GM21717 (cell line): ENCODE results near the gene AMOTL1.
"Not testable (repeated sequence)": the region's sequence is repeated elsewhere in the genome, so short reads cannot be mapped to it uniquely, and the experiment has no call there.

Experiments
- ATAC-seq: cut with Tn5 transposase; IDR thresholded peaks from one replicate; pipeline ENCODE4 v1.9.1; 2021; ENCODE audit warnings: mild to moderate bottlenecking, moderate library complexity; ENCODE audit not compliant: unreplicated experiment

AMOTL1 gene

DNA sequence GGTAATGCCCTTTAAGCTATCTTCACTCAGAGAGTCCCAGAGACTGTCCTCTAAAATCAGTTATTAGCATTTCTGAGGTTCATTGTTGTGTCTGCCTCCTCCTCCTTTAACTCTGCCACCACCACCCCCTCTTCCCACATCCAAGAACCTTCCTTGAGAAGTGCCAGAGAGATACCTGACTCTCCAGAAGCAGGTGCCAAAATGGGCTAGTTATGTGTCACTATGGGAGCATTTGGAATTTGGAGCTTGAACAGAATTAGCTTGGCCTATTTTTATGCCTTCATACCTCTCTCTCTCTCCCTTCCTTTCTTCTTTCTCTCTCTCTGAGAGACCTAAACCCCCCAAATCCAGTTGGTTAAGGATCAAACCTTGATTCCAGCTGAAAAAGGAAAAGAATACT, 75.9 kb downstream of the AMOTL1 start:
- no peak for ATAC-seq

DNA sequence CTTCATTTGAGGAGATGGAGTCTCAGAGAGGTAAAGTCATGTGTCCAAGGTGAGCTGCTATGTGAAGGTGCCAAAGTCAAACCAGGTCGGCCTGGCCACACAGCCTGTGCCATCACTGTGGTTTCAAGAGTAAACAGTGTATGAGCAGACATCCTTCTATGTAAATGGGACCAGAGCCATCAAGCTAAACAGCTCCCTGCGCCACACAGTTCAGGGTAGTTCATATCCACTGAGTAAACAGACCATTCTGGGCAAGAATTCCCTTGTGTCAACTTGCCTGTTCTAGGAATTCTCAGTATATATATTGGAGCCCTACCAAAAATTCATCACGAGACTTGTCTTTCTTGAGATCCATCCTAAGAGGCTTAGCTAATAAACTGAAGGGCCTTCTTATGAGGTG, 77.5 kb downstream of the AMOTL1 start:
- no peak for ATAC-seq

DNA sequence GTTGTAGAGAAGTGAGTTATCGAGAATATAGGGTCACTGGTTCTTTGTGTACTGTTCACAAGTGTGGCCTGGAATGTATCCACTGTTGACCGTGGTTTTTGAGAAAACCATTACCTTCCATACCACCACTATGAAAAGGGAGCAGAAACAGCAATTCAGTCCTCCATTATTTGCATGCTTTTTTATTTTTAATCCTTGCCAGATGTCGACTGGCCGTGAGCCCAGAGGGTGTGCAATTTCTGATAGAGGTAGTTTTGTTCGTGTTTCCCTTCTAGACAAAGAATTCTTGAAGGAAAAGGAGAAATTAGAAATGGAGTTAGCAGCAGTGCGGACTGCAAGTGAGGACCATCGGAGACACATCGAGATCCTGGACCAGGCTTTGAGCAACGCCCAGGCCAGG, 81.7 kb downstream of the AMOTL1 start:
- ATAC-seq, result no peak

DNA sequence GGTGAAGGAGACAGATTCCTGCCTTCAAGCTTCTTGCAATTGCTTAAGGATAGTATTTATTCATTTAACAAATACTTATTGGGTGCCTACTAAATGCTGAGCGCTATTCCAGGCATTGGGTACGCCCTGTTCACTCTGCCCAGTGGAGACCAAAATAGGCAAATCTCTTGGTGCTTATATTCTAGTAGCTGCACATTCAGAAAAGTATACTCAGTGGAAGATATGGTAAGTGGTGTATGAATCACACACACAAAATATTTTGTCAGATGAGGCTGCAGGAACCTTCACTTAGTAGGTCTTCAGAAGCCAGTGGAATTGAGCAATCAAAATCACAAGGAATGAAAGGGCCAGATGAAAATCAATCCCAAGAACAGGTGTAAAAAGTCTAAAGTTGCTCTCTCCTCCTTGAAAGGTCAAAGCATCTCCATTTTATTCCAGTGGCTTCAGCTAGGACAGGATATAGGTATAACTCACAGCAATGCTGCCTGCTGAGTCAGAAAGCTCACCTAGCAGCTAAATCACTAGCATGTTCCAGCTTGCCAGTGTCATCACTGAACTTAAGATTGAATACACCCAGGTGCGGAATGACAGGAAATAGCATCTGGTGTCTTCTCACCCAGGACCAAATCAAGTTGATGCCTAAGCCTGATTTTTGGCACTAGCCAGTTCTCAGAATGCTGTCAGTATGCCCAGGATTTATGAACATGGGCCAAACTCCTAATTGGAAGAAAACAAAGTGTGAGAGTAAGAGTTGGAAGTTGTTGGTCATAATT, 83.9 kb downstream of the AMOTL1 start:
- ATAC-seq, result no peak

DNA sequence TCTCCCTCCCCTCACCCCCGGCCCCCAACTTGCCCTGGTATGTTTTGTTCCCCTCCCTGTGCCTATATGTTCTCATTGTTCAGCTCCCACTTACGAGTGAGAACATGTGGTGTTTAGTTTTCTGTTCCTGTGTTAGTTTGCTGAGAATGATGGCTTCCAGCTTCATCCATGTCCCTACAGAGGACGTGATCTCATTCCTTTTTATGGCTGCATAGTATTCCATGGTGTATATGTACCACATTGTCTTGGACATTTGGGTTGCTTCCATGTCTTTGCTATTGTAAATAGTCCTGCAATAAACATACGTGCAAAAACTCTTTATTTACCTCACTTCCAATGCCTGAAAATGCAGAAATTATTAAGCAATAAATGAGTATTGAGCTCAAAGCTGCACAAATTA, 85.1 kb downstream of the AMOTL1 start:
- ATAC-seq, result not testable (repeated sequence)

DNA sequence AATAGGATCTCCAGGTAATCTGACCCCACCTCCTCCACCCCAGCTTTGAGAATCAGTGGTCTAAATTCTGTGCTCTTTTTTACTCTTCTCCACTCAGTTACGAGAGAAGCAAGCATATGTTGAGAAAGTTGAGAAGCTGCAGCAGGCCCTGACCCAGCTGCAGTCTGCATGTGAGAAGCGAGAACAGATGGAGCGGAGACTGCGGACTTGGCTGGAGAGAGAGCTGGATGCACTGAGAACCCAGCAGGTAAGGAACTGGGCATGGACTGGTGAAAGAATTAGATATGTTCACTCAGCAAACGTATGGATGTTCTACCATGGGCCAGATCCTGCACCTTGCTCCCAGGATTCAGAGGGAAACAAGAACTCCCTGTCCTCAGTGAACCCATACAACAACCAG, 85.7 kb downstream of the AMOTL1 start:
- no peak for ATAC-seq

DNA sequence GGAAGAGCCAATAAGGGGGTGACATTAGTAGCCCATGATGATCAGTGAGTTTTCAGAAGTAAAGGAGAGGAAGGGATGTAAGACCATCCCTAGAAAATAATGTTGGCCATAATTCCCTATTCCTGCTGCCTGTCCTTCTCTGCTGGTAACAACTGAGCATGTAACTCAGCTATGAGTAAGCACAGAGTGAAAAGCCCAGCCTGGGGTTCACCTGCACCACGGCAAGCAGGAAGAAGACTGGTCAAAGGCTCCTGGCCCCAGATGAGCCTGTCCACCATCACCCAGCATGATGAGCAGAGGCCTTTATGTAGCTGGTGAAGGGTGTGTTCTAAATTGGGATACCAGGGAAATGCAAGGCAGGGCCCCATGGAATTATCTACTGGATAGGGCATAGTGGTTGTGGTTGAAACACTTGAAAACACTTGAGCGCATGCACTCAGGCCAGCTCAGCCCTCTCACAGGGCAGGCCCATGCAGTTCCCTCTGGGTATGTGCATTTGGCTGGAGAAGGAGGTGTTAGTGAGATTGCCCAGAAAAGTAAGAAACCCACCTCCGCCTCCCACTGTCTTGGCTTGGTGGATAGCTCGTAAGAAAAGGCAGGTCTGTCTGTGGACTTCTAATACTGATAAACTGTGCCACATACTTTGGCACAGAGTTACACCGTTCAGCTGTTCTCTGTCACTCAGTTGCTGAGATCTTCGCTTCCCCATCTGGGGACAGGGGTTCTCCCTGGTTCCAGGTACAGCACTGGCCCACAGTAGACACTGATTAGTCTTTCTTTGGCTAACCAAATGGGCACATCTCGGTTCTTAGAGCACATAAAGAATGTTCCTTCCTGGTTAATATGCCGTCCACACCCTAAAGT, 86.8 kb downstream of the AMOTL1 start:
- no peak for ATAC-seq

DNA sequence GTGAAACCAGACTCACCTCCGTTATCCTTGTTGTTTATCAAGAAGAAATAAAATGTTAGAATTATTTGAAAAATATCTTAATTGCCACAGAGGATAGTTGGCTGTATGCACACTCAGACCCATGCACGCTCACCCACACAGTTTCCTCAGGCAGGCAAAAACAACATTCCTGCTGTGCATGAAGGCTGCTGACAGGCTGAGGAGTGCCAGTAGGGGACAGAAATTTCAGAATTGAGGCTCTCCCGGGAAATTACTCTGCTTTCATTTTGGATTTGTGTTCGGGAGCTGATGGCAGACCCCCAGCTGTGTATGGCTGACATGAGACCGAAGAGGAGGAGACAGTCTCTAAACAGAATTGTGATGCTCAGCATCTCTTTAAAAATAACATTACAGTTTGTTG, 87.5 kb downstream of the AMOTL1 start:
- ATAC-seq, result no peak

DNA sequence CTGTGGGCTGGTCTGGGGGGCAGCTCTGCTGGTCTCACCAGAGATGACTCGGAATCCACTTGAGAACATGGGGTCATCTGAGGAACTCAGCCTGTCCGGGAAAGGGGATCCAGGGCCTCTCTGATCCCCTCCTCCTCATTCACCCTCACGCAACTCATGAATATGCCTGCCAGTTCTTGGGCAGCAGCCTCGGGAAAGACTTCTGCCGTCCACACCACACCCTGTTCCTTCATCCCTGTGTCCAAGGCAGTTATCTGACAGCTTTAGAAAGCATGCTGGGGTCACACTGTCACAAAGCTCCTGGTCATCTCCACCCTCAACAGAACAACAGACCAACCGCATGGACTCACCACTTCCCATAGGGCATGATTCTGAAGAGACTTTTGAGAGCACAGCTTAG, 88.3 kb downstream of the AMOTL1 start:
- no peak for ATAC-seq

DNA sequence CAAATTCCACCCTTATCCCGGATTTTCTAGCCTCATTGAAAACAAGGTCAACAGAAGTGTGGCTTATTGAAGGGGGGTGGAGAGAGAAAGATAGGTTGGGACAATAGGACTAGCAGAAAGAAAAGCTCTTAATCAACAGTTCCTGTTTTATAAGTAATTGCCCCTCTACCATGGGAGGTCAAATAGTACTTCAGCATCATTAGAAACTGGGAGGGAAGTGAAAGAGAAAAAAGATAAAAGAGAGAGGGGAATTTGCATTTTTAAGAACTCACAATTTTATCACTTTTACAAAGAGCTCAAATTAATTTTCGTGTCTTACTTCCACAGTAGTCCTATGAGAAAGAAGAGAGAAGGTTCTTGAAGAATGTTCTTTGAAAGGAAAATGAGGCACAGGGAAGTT, 89.2 kb downstream of the AMOTL1 start:
- no peak for ATAC-seq

DNA sequence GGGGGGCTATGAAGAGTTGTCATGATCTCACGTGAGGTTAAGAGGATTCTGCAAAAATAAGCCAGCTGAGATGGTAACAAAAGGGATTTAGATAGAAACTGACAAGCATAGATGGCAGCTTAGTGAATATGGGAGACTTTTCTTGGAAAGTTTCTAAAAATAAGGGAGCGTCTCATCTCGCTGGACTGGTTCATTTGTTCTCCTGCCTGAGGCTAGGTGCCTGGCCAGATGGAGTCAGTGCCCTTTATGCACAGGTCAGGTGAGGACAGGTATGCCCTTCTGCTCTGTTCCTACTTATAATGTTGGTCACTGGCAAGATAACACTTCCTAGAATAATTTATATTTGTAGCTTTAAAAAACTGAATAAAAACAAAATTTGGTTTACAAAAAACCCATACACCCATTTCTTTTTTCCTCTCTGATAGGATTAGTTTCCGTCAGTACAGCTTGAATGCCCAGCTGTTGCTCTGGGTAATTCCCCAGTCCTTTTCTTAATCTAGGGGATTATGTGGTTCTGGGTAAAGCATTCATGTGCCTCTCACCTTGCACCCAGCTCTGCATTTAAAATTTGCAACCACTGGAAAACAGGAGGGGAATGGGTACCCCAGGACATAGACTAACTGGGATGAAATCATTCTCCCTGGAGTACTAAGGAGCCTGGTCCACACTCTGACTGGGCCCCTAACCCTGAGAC, 90.0 kb downstream of the AMOTL1 start:
- no peak for ATAC-seq

DNA sequence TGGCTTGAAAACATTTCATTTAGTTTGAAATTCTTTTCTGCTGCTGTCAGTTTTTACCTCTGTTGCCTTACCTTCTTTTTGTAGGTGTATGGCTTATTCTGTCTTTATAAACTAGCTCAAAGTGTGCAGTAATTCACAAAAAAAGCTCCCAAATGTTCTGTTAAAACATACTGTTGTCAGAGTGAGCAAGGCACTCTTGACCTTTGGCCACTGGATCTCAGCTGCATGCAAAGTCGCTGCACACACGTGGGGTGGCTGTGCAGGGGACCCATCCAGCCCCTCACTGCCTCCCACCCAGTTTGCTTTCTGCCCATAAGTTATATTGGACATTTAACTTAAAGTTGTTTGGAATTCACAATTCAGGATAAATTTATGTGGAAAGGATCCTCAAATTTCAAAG, 92.2 kb downstream of the AMOTL1 start:
- ATAC-seq, result no peak

DNA sequence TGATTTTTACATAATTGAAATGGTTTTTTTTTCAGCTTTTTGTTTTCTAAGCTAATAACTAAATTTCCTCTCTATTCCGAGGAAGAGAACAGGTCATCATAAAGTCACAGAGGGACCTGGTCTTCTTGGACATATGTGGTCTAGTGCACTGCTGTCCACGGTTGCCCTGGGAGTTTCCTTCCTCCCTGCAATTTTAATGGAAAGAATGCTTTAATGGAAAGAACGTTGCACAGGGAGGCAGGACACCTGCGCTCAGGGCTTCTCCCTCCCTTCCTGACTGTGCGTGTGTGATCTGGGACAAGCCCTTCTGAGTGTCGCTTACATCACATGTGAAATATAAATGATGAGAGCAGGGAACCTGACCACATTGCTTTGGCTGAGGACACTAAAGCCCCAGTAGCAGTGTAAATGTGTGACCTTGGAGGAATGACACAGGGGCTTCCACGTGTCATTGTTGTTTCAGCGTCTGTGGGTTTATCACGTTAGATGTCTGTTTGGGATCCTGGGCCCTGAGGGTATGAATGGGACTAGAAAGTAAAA, 93.2 kb downstream of the AMOTL1 start:
- ATAC-seq, result no peak

DNA sequence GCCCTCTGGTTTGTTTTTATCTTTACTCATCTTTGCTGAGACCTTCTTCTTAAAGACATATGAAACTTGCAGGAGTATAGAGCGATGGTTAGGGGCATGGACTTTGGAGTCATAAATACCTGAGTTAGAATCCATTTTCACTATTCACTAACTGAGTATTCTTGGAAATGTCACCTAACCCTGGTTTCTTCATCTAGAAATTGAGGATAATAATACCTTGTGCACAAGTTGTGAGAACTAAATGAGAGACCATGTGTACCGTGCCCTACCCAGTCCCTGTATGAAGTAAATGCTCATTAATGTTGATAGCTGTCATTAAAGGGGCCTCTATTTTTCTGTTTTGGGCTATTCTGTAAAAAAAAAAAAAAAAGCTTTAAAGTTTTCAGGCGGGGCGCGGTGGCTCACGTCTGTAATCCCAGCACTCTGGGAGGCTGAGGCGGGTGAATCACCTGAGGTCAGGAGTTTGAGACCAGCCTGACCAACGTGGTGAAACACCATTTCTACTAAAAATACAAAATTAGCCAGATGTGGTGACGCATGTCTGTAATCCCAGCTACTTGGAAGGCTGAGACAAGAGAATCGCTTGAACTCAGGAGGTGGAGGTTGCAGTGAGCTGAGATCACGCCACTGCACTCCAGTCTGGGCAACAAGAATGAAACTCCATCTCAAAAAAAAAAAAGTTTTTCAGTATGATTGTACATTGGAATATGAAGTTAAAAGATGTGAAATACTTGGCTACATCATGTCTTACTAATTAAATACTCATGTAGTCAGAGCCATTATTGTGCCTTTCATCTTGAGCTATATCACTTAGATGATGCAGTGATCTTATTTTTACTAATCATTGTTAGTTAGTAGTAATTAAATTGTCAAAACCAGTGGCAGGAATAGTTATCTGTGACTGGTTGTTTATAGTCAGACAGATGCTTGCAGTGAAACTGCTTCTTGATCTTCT, 95.0 kb downstream of the AMOTL1 start:
- ATAC-seq, result no peak

DNA sequence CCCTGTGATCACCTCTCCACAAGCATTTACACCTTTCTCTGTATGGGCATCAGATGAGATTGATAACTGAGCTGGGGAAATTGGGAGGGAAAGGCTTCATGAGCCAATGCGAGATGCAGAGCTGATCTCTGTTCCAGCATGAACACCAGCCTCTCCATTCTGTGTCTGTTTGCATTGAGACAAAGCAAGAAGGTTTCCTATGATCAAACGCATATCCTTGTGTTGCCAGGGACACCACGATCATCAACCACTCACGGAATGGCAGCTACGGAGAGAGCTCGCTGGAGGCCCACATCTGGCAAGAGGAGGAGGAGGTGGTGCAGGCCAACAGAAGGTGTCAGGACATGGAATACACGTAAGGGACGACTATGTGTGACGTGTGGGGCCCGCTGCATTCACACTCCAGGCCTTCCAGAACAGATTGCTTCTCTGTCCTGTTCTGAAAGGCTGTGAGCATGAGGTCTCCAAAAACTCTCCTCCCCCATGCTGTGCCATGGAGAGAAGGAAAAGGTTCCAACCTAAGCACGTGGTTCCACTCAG, 96.4 kb downstream of the AMOTL1 start:
- no peak for ATAC-seq

DNA sequence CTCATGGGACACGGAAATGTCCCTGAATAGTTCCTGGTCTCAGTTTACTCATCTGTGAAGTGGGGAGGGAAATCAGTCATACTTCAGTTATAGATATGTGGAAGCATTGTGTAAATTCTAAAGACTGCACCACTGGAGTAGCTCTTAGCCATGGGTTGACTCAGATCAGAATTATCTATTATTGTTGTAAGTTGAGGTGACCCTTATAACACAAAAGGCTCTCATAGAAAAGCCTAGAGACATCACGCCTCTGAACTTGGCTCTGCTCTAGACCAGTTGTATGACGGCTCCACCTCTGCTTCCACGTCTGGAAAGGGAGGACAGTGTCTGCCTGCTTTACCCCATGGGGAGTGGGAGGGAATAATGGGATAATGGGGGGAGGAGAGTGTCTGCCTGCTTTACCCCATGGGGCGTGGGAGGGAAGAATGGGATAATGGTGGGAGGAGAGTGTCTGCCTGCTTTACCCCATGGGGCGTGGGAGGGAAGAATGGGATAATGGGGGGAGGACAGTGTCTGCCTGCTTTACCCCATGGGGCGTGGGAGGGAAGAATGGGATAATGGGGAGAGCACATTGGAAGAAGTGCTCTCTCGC, 98.2 kb downstream of the AMOTL1 start:
- ATAC-seq, result no peak

DNA sequence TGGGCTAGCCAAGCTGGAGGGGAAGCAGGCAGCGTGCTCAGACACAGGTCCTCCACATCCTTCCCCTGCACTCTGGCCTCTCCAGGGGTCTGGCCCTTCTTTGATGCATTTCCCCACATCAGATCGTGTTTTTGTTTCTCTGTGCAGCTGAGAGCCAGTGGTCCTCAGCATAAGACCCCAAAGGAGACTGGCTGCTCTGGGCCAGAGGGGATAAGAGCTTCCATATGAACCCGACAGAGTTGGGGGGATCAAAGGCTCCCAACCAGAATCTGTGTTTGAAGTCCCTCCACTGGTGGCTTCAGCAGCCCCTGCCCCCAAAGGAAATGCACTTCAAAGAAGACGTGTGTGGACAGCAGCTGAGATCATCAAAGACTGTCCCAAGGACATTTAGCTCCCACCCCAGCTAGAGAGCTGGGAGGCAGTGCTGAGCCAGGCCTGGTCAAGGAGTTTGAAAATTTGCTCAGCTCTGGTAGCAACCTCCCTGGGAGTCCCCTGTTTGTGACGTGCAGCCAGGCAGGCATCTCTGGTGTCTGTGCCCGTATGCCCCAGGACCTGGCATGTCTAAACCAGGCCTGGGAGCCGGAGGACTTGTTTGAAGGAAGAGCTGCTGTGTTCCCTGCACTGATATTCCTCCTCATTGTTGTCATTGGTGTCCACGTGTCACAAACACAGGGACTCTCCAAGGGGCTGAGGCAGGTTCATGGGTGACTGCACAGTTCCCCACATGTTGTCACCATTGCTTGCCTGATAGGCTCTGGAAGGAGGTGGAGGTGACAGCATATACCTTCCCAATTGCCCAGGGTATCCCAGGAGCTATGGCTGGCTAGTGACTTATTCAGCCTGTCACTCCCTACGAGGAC, 99.0 kb downstream of the AMOTL1 start:
- no peak for ATAC-seq

DNA sequence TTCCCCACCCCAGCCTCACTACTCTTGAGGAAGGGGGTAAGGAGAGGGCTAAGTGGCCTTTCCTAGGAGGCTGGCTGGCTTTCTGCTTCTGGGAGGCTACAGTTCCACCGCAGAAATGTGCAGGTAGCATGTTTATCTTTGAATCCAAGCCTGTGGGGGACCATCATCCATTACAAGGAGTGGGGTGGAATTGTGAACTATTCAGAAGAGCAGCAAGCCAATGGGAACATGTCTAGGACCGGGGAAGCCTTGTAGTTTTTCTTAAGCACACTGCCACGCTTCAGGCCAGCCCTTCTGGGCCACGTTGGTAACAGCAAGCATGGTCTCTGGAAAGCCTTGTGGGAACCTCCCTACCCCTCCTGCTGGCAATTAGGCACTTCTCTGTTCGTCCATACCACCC, 100.3 kb downstream of the AMOTL1 start:
- ATAC-seq, result no peak

DNA sequence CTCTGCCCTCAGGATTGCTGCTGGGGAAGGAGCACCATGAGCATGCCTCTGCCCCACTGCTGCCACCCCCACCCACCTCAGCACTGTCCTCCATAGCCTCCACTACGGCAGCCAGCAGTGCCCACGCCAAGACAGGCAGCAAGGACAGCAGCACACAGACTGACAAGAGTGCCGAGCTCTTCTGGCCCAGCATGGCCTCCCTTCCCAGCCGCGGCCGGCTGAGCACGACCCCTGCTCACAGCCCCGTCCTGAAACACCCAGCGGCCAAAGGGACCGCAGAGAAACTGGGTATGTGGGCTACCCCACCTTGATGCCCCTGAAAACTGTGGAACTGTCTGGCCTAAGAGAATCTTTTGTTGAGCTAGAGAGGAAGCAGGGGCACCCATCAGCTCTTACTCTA, 101.0 kb downstream of the AMOTL1 start:
- ATAC-seq, result no peak
